SK-N-SH (cell line): ENCODE data around the gene TAP1.

Experiments
- ELF1 ChIP-seq: IDR thresholded peaks from 2 replicates; pipeline ENCODE4 v1.4.0; 2012
- EP300 ChIP-seq, 2 experiments: IDR thresholded peaks; 2 replicates each; pipeline versions ENCODE4 v1.4.0 to v1.6.1; 2012; ENCODE audit warnings: borderline replicate concordance in 1 of 2, low read depth in 1 of 2, low read length in 1 of 2
- FOSL2 ChIP-seq: IDR thresholded peaks from 2 replicates; pipeline ENCODE4 v1.4.0; 2012; ENCODE audit warnings: low read depth, mild to moderate bottlenecking, moderate library complexity, borderline replicate concordance
- FOXM1 ChIP-seq: IDR thresholded peaks from 2 replicates; pipeline ENCODE4 v1.4.0; 2012; ENCODE audit warnings: low read depth, mild to moderate bottlenecking
- MXI1 ChIP-seq: IDR thresholded peaks from 2 replicates; pipeline ENCODE4 v1.6.1; 2012; ENCODE audit warnings: mild to moderate bottlenecking, low read depth, low read length, improper control_type of control experiment
- NFIC ChIP-seq: IDR thresholded peaks from 2 replicates; pipeline ENCODE4 v1.4.0; 2012; ENCODE audit warnings: borderline replicate concordance
- POLR2AphosphoS5 ChIP-seq: IDR thresholded peaks from 2 replicates; pipeline ENCODE4 v1.6.1; 2012; ENCODE audit warnings: low read depth, low read length
- RCOR1 ChIP-seq: fragments of 150-350 bp; IDR thresholded peaks from 2 replicates; pipeline ENCODE4 v1.6.1; 2017; ENCODE audit warnings: antibody characterized with exemption, low read length
- RFX5 ChIP-seq: IDR thresholded peaks from 2 replicates; pipeline ENCODE4 v1.6.1; 2012; ENCODE audit warnings: mild to moderate bottlenecking, improper control_type of control experiment, low read length
- YY1 ChIP-seq: IDR thresholded peaks from 2 replicates; pipeline ENCODE4 v1.4.0; 2012; ENCODE audit warnings: low read depth, mild to moderate bottlenecking
- TF ChIP-seq, protein P1 (sequence below): fragments of 200-600 bp; sonication (generic); IDR thresholded peaks from 2 replicates; pipeline ENCODE4 v1.6.1; 2017; ENCODE audit warnings: antibody characterized with exemption, mild to moderate bottlenecking, moderate library complexity
- TF ChIP-seq, protein P2 (sequence below): IDR thresholded peaks from 2 replicates; pipeline ENCODE4 v1.6.1; 2012; ENCODE audit warnings: mild to moderate bottlenecking, low read depth, low read length, moderate library complexity

DNA sequence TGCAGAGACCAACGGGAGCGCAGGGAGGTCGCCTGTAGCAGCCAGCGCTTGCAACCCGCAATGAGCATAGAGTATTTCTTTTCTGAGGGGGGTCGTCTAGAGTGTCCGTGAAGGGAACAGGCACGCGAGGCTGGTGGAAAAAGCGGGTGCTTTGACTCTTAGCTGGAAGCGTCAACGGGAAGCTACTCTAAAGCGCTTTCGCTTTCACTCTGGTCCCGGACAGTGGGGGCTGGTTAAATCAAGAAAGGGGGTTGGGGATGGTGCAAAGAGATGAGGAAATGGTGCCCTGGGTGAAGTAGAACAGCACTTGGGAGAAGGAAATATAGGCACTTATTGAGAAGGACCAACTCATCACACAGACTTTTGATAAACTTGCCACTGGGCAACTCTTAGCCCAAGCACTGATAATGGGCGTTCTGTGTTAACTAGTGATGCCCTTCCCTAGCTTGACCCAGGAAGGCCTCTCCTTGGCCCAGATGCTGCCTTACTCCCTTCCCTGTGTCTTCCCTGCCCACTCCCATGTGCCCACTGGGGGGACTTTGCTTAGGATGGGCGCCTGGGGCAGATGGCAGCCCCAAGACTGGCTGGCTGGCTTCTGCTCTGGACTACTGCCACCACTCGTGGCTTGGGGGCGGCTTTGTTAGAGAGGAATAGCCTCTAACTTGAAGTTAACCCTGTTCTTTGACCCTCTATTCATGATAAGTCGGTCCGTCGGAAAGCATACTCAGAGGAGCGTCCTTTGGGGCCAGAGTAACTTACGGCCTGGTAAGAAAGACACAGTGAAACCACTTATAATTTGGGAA is 1.1 kb upstream of the TAP1 start:
- TF ChIP-seq ELF1 = no peak
- TF ChIP-seq, protein P1, sequence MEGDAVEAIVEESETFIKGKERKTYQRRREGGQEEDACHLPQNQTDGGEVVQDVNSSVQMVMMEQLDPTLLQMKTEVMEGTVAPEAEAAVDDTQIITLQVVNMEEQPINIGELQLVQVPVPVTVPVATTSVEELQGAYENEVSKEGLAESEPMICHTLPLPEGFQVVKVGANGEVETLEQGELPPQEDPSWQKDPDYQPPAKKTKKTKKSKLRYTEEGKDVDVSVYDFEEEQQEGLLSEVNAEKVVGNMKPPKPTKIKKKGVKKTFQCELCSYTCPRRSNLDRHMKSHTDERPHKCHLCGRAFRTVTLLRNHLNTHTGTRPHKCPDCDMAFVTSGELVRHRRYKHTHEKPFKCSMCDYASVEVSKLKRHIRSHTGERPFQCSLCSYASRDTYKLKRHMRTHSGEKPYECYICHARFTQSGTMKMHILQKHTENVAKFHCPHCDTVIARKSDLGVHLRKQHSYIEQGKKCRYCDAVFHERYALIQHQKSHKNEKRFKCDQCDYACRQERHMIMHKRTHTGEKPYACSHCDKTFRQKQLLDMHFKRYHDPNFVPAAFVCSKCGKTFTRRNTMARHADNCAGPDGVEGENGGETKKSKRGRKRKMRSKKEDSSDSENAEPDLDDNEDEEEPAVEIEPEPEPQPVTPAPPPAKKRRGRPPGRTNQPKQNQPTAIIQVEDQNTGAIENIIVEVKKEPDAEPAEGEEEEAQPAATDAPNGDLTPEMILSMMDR = no peak
- TF ChIP-seq EP300 (IDR thresholded peaks at IDR 0.05; ENCODE audit: borderline replicate concordance in 1 of 2, low read depth in 1 of 2, low read length in 1 of 2) = no peak
- TF ChIP-seq YY1 = no peak
- TF ChIP-seq, protein P2, sequence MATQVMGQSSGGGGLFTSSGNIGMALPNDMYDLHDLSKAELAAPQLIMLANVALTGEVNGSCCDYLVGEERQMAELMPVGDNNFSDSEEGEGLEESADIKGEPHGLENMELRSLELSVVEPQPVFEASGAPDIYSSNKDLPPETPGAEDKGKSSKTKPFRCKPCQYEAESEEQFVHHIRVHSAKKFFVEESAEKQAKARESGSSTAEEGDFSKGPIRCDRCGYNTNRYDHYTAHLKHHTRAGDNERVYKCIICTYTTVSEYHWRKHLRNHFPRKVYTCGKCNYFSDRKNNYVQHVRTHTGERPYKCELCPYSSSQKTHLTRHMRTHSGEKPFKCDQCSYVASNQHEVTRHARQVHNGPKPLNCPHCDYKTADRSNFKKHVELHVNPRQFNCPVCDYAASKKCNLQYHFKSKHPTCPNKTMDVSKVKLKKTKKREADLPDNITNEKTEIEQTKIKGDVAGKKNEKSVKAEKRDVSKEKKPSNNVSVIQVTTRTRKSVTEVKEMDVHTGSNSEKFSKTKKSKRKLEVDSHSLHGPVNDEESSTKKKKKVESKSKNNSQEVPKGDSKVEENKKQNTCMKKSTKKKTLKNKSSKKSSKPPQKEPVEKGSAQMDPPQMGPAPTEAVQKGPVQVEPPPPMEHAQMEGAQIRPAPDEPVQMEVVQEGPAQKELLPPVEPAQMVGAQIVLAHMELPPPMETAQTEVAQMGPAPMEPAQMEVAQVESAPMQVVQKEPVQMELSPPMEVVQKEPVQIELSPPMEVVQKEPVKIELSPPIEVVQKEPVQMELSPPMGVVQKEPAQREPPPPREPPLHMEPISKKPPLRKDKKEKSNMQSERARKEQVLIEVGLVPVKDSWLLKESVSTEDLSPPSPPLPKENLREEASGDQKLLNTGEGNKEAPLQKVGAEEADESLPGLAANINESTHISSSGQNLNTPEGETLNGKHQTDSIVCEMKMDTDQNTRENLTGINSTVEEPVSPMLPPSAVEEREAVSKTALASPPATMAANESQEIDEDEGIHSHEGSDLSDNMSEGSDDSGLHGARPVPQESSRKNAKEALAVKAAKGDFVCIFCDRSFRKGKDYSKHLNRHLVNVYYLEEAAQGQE = no peak
- TF ChIP-seq POLR2AphosphoS5 = no peak
- TF ChIP-seq NFIC = no peak
- no peak for TF ChIP-seq RFX5
- no peak for TF ChIP-seq FOXM1
- no peak for TF ChIP-seq FOSL2
- TF ChIP-seq RCOR1 = no peak
- no peak for TF ChIP-seq MXI1
